BJ (cell line): ENCODE measurements around the gene CLTCL1. TPM values are rescaled to one million over a fixed set of nuclear protein-coding genes. Genes with fewer than 3 reads are reported as not detected.
"Not testable (repeated sequence)": the region's sequence is repeated elsewhere in the genome, so short reads cannot be mapped to it uniquely, and the experiment has no call there.

Experiments
- CTCF ChIA-PET: fragments of 350-600 bp; formaldehyde crosslinking; extraction: SDS; loops from one replicate; lab custom pipeline; 2021; ENCODE audit warnings: antibody characterized with exemption, inconsistent platforms; lab: Yijun Ruan, JAX
- POLR2A ChIA-PET: fragments of 300-600 bp; sonication (Branson Sonifier 250); formaldehyde crosslinking; extraction: SDS; loops from one replicate; lab custom pipeline; 2021; ENCODE audit warnings: antibody characterized with exemption; lab: Charles Lee
- DNase-seq: peaks from one replicate; pipeline ENCODE4 v3.0.0-alpha.2; 2011; ENCODE audit warnings: low read depth
- H3K27me3 ChIP-seq: 2 replicates; pipeline ENCODE4 v1.6.0; 2011; ENCODE audit warnings: low read length; ENCODE audit not compliant: control insufficient read depth, insufficient read depth
- H3K36me3 ChIP-seq: 2 replicates; pipeline ENCODE4 v1.5.1; 2011; ENCODE audit warnings: low read length; ENCODE audit not compliant: control insufficient read depth, insufficient read depth
- H3K4me3 ChIP-seq: 2 replicates; pipeline ENCODE4 v1.5.1; 2011; ENCODE audit warnings: low read depth, mild to moderate bottlenecking, control low read depth, low read length
- polyA plus RNA-seq: library from polyadenylated mRNA; depleted of rRNA; stranded (reverse); fragments of >200 nt; gene quantifications from 2 replicates; pipeline ENCODE4 v1.2.3, GENCODE V29; 2011
- TF ChIP-seq, protein P1 (sequence below): IDR thresholded peaks from 2 replicates; pipeline ENCODE4 v1.5.1; 2011; ENCODE audit warnings: low read depth, mild to moderate bottlenecking, control low read depth, inconsistent platforms, low read length, moderate library complexity; ENCODE audit not compliant: insufficient read depth

CLTCL1 gene
- polyA plus RNA-seq, 1 experiment: 14.0 TPM

DNA sequence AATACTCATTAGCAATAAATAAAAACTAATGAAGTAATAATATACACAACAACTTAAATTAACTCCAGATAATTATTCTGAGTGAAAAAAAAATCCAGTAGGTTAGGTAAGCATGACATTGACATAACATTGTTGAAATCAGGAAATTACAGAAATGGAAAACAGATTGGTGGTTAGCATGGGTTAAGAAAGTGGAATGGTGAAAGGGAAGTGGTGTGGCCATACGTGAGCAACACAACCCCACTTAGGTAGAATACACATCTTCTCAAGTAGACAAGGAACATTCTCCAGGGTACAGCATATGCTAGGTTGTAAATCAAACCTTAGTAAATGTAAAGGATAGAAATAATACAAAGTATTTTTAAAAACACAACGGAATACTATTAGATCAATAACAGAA is 30.2 kb upstream of the CLTCL1 start:
- ChIA-PET POLR2A (no interaction called here), CTCF (no interaction called here)
- Histone ChIP-seq H3K36me3 (no peaks in the 10 kb centered on the region), H3K4me3 (no peak overlapping the region), H3K27me3 (no peaks in the 10 kb centered on the region)
- DNase-seq: no peak
- TF ChIP-seq, protein P1, sequence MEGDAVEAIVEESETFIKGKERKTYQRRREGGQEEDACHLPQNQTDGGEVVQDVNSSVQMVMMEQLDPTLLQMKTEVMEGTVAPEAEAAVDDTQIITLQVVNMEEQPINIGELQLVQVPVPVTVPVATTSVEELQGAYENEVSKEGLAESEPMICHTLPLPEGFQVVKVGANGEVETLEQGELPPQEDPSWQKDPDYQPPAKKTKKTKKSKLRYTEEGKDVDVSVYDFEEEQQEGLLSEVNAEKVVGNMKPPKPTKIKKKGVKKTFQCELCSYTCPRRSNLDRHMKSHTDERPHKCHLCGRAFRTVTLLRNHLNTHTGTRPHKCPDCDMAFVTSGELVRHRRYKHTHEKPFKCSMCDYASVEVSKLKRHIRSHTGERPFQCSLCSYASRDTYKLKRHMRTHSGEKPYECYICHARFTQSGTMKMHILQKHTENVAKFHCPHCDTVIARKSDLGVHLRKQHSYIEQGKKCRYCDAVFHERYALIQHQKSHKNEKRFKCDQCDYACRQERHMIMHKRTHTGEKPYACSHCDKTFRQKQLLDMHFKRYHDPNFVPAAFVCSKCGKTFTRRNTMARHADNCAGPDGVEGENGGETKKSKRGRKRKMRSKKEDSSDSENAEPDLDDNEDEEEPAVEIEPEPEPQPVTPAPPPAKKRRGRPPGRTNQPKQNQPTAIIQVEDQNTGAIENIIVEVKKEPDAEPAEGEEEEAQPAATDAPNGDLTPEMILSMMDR: no peak

DNA sequence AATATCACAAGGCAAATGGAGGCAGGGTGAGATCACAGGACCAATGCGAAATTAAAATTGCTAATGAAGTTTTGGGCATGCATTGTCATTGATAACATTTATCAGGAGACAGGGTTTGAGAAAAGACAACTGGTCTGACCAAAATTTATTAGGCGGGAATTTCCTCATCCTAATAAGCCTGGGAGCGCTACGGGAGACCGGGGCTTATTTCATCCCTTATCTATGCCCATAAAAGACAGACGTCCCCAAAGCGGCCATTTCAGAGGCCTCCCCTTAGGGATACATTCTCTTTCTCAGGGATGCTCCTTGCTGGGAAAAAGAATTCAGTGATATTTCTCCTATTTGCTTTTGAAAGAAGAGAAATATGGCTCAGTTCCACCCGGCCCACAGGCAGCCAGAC is 28.6 kb upstream of the CLTCL1 start:
- H3K27me3 ChIP-seq, DNase-seq, H3K36me3 ChIP-seq, CTCF ChIA-PET, H3K4me3 ChIP-seq, POLR2A ChIA-PET: not testable (repeated sequence)

DNA sequence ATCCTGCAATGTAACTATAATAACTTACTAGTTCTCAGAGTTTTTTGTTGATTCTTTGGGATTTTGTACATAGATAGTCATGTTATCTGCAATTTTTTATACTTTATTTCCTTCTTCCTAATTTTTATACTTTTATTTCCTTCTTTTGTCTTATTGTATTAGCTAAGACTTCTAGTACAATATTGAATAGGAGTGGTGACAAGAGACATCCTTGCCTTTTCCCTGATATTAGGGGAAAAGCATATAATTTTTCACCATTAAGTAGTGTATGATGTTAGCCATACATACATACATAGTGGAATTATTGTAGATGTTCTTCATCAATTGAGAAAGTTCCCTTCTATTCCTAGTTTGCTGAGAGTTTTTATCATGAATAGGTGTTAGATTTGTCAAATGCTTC is 27.8 kb upstream of the CLTCL1 start:
- no peak overlapping the region for H3K4me3 ChIP-seq
- TF ChIP-seq, protein P1: no peak
- no peaks in the 10 kb centered on the region for H3K36me3 ChIP-seq
- no peak for DNase-seq
- CTCF ChIA-PET: no interaction called here
- POLR2A ChIA-PET: no interaction called here
- H3K27me3 ChIP-seq: no peaks in the 10 kb centered on the region

DNA sequence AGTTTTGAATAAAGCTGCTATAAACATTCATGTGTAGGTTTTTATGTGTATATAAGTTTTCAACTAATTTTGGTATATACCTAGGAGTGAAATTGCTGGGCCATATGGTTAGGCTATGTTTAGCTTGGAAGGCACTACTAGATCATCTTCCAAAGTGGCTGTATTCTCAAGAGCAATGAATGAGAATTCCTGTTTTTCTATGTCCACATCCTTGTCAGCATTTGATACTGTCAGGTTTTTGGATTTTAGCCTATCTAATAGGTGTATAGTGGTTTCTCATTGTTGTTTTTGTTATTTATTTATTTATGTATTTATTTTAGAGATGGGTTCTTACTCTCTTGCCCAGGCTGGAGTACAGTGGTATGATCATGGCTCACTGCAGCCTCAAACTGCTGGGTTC is 26.3 kb upstream of the CLTCL1 start:
- CTCF ChIA-PET: no interaction called here
- POLR2A ChIA-PET: no interaction called here
- DNase-seq: no peak

DNA sequence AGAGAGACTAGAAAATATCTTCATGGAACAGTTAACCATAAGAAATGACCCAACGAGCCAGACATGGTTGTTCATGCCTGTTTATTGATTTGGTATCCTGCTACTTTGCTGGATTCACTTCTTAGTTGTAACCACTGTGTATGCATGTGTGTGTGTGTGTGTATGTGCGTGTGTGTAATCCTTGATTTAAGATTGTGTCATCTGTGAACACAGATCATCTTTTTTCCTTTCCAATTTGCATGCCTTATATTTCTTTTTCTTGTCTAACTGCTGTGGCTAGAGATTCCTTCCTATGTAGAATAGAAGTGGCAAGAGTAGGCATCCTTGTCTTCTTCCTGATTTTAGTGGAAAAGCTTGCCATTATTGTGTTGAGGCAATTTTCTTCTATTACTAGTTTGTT is 16.4 kb upstream of the CLTCL1 start:
- Histone ChIP-seq H3K4me3 (no peak overlapping the region), H3K27me3 (no peaks in the 10 kb centered on the region; the same call in 1 of the 2 replicates), H3K36me3 (no peaks in the 10 kb centered on the region)
- POLR2A ChIA-PET: no interaction called here
- DNase-seq: no peak
- CTCF ChIA-PET: no interaction called here
- TF ChIP-seq, protein P1: no peak

More for the DNA sequence above, 26.3 kb upstream of the CLTCL1 start:
- no peaks in the 10 kb centered on the region for H3K27me3 ChIP-seq
- H3K4me3 ChIP-seq: no peak overlapping the region
- no peaks in the 10 kb centered on the region for H3K36me3 ChIP-seq
- TF ChIP-seq, protein P1: no peak

DNA sequence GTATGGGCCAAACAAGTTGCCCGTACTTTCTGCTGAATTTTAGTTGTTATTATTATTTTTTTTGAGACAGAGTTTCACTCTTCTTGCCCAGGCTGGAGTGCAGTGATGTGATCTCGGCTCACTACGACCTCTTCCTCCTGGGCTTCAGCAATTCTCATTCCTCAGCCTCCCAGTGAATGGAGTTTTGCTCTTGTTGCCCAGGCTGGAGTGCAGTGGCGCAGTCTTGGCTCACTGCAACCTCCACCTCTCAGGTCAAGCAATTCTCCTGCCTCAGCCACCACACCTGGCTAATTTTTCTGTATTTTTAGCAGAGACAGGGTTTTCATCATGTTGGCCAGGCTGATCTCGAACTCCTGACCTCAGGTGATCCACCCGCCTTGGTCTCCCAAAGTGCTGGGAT is 15.0 kb upstream of the CLTCL1 start:
- POLR2A ChIA-PET, DNase-seq, CTCF ChIA-PET, H3K4me3 ChIP-seq, H3K36me3 ChIP-seq, H3K27me3 ChIP-seq: not testable (repeated sequence)
